GM18508 (cell line): ENCODE data around the gene GP1BB.
A peak's percentile ranks its signal among the peaks of the same experiment; 100 is the strongest.

ENCODE experiments used
- ATAC-seq: cut with Tn5 transposase; IDR thresholded peaks from one replicate; pipeline ENCODE4 v1.9.1; 2021; ENCODE audit warnings: moderate number of reproducible peaks; ENCODE audit not compliant: insufficient read depth, unreplicated experiment

GP1BB gene

DNA sequence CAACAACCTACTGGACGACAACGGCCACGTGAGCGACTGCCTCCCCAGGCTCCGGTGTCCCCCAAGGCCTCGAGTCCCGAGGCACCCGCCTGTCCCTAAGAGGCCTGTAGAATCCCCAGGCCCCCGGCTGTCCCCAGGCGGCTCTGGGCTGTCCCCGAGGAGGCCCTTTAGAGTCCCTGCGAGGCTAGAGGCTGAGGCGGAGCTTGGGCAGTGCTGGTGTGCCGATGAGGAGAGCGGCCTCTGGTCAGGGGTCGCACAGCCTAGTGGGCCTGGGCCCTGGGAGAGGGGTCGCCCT is 40.9 kb downstream of the GP1BB start:
- no peak for ATAC-seq

DNA sequence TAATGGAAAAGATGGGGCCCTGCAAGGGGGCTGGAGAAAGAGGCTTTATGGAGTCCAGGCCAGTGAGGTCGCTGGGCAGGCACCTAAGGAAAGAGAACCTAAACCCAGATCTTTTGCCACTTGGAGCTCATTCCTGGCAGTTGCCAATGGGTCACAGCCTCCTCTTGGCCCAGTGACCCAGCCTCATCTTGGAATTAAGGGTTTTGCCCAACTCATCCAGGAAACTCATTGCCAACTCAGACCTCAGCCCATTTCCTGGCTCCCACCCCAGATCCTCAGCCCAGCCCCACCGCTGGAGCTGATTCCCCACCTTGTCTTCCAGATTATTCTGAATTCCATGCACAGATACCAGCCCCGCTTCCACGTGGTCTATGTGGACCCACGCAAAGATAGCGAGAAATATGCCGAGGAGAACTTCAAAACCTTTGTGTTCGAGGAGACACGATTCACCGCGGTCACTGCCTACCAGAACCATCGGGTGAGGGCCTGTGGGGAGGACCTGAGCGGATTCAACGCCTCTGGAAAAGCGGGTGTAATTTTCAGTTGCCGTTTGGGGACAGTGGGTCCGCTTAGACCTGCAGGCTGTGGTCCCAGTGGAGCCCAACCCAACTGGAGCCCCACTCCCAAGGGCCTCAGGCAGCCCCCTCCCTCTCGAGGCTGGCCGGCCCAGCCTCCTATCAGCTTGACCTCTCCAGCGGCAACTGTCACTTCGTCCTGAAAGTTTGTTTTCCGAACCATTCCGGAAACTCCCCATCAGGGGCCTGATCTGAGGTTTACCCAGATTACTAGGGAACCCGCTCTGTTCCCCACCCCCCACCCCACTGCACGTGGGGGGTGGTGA is 41.5 kb downstream of the GP1BB start:
- no peak for ATAC-seq

DNA sequence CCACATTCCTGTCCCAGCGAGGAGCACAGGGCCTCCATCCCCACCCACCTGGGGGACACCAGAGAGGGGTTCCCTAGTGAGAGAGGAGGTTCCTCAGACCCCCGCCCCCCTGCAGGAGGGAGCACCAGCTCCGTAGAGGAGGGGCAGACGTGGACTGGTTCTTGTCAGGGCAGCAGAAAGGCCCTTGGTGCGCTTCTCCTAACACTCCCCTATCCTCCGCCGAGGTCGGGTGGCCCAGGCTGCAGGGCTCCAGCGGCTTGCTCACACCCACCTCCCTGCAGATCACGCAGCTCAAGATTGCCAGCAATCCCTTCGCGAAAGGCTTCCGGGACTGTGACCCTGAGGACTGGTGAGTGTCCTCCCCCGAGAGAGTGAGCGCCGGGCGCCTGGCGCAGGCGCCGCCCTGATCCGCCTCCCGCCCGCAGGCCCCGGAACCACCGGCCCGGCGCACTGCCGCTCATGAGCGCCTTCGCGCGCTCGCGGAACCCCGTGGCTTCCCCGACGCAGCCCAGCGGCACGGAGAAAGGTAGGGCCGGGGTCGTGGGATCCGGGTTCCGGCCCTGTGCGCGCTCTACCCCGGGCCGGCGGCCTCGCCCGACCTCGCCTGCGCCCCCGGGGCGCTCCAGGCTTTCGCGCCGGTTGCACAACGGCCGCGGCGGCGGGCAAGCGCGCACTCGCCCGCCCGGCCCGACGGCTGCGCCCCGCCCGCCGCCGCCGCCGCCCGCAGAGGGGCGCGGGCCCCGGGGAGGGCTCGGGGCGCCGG is 42.3 kb downstream of the GP1BB start:
- ATAC-seq: no peak

DNA sequence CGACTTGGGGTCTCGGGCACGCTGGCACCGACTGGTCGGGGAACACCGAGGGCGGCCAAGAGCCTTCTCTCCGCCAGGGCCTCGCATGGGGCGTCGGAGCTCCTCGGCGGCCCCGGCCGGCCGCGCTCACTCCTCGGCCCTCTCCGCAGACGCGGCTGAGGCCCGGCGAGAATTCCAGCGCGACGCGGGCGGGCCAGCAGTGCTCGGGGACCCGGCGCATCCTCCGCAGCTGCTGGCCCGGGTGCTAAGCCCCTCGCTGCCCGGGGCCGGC is 42.8 kb downstream of the GP1BB start:
- no peak for ATAC-seq

DNA sequence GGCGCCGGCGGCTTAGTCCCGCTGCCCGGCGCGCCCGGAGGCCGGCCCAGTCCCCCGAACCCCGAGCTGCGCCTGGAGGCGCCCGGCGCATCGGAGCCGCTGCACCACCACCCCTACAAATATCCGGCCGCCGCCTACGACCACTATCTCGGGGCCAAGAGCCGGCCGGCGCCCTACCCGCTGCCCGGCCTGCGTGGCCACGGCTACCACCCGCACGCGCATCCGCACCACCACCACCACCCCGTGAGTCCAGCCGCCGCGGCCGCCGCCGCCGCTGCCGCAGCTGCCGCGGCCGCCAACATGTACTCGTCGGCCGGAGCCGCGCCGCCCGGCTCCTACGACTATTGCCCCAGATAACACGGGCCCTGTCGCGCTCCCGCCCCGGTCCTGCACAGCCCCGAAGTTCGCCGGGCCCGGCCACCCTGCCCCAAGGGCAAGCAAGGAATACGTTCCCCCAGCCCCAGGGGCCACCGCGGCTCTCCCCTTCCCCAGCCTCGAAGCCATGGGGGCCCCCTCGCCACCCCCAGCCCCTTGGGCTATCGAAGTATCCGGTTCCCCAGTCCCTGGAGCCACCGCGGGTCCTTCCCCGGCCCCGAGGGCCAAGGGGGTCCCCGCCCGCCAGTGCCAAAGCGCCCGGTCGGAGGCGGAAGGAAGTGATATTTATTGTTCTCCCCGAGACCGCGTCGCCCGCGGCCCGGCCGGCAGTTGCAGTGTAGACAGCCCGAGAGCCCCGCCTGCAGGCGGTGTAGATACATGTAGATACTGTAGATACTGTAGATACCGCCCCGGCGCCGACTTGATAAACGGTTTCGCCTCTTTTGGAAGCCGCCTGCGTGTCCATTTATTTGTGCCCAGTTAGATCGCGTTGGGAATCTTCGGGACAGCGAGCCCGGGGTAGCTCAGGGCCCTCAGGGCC is 43.4 kb downstream of the GP1BB start:
- ATAC-seq: no peak

DNA sequence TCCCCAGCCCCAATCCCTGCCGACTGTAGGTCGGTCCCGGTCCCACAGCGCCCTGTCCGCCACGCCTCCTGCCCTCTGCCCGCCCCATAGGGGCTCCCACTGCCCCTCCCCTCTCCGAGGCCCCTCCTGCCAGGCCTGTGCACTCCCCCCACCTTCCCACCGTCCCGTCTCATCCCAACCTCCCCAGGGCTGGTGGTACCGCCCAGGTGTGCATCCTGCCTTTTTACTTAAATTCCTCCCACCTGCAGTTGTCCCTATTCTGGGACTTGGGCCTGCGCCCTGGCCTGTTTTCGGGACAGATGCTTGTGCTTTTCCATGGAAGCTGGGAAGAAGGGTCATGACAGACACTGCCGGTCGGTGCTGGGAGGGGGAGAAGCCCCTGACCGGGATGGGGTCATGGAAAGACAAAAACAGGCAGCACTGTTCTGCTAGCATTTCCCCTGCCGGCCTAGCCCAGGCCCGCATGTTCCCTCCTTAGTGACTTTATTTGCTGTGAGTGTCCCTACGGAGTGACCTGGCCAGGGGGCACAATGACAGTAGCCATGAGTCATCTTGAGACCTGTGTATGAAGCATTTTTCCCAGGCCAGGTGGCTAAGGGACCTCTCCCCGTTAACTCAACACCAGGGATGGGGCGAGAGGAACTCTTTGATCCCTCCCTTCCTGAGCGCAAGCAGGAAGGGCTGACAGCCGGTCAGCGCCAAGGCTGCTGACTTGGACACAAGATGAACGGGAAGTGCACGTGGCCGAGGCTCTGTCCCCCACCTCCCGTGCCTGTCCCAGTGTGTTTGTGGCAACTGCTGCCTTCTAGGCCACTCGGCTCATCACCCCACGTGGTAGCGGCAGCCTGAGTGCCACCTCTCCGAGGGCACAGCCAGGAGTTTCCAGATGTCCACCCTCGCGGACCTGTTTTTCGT is 44.3 kb downstream of the GP1BB start:
- no peak for ATAC-seq

DNA sequence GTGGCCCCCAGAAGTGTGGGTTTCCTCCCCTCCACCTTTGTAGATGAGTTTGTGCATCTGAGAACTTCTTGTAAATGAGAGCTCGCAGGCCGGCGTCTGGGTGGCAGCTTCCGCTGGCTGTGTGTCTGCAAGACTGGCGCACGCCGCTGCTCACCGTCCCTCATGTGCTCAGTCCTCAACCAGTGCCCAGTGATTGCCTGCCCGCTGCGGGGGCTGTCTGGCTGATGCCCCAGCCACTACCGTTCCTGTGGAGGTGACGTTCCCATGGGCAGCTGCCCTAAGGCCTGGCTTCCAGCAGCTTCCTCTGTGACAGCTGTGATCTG is 46.0 kb downstream of the GP1BB start:
- ATAC-seq: no peak

DNA sequence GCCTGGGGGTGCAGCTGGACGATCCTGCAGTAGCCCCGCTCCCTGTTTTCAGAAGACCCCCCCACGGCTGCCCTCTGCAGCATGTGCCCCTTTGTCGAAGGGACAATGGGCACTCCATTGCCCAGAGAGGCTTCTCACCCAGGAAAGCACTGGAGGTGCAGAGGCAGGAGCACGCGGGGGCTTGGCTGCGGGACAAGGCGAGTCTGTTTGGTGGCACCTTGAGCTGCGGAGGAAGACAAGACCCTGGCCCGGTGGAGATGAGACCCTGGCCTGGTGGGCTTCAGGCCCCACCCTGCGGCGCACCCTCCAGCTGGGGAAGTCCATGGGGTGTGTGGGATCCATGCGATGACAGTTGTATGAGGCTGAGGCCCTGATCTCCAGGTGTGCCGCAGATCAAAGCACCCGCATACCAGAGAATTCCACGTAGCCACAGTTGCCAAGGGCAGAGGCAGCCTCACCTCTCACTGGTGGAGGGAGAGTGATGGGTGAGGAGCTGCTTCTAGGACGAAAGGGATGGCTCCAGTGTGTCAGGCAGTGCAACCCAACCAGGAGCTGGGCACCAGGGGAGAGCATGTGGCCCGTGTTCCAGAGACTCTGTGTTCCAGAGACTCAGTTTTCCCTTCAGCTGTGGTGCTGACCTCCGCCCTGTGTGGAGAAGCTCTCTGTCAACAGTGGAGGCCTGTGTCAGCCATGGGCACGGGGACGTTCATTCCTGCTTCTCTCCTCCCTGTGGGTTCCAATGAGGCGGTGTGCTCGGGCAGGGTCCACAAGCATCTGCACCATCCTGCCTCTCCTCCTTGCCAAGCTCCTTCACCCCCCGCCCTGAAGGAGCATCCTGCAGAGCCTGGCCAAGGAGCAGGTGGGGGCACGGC is 47.2 kb downstream of the GP1BB start:
- ATAC-seq: no peak

DNA sequence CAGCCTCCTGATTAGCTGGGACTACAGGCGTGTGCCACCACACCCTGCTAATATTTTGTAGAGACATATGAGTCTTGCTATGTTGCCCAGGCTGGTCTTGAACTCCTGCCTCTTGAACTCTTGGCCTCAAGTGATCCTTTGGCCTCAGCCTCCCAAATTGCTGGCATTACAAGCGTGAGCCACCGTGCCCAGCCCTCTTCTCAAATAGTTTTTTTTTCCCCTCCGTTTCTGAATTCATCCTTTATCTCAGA is 49.0 kb downstream of the GP1BB start:
- ATAC-seq: no peak

DNA sequence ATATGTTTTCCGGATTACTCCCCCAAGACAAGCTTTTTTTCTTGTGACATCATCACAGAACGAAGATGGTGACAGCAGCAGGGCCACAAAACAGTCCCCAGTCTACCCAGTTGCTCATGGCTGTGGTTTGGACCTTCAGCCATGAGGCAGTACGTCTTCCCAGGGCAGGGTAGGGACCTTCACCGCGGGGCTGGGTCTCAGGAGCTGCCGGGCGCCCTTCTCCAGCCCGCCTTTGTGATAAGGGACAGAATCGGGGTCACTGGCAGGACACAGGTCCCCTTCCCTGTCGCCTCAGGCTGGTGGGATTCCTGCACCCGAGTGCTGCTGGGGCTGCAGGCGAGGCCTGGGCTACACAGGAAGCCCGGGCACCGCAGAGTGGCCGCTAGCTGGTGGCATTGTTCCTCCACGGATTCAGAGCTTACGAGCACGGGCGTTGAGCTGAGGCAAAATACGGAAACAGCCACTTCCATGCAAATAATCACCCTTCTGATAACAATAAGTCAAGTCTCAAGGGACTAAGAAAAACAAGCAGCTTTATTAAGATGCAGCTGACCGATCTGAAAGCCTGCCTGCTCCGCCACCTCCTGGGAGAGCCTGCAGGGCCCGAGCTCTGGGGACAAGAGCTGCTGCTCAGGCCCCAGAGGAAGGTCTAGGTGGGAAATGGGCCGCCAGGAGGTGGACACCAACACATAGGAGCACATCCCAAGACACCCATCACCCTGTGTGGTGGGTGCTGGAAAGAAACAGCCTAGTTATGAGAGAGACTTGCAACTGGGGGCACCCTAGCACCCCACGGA is 49.5 kb downstream of the GP1BB start:
- ATAC-seq: peak; percentile 58

DNA sequence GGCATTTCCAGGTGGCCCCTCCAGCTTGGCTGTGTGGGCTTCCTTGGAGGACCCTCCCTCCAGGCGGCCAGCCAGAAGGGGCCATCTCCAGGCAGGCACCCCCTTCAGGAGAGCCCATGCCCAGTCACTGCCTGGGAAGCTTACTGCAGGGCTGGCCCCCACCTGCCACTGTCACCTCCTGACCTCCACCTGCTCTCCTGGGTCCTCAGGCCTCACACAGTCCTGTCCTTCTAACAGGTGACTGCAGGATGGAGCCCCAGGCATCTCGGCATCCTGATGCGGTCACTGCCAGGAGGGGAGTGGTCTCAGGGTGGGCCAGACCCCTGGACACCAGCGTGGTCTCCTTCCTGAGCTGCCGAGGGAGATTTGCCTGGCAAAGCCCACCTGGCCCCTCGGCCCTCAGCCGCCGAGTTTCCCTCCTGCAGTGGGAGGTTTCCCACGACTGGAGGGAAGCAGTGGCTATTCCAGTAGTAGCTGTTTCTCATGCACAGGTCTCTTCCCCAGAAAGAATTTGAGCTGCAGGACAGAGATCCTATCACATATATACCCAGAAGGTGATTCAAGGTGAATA is 50.2 kb downstream of the GP1BB start:
- no peak for ATAC-seq
